ENCODE measurements around the gene DLGAP1. TPM values are rescaled to one million over a fixed set of nuclear protein-coding genes. Genes with fewer than 3 reads are reported as not detected.

Gene DLGAP1
- total and polyA plus RNA-seq, 2 of the 13 experiments (the other 11 are each of a cell fraction or from before 2014, with no cell fraction given): 0.01 TPM; not detected in 1

GRCh38 chr18:3877678-3878077 lies 577.4 kb downstream of the DLGAP1 start:
- Histone ChIP-seq H3K9ac (ENCODE audit: insufficient read depth, low read depth, low read length) (no peak overlapping the region), H2AFZ (ENCODE audit: low read length) (no peak overlapping the region), H3K27me3 (ENCODE audit: control insufficient read depth in 1 of 2, insufficient read depth in 2 of 2, low read length in 2 of 2) (peaks cover 0 to 17% of the 10 kb centered on the region in 2 experiments; a peak in 1 of 5 replicates), H3K27ac (ENCODE audit: extremely low read length, insufficient read depth, low read length) (no peak overlapping the region), H3K79me2 (ENCODE audit: insufficient read depth, low read length) (no peaks in the 10 kb centered on the region), H3K36me3 (replicated peaks in 1 of 2; ENCODE audit: control insufficient read depth in 1 of 2, insufficient read depth in 2 of 2, low read length in 2 of 2) (no peaks in the 10 kb centered on the region), H3K9me3 (ENCODE audit: low read length) (no peaks in the 10 kb centered on the region), H3K4me3 (replicated peaks in 1 of 3; ENCODE audit: insufficient read depth in 1 of 3, low read depth in 2 of 3, low read length in 3 of 3) (no peak overlapping the region), H3K4me2 (ENCODE audit: low read depth, low read length) (no peak overlapping the region), H4K20me1 (ENCODE audit: insufficient read depth, low read length) (no peaks in the 10 kb centered on the region), H3K4me1 (ENCODE audit: insufficient read depth, low read length) (no peaks in the 10 kb centered on the region)
- WGBS (ENCODE audit: low lambda C conversion rate): 3% methylated on average over 2 of the region's 2 CpGs
- intact Hi-C loops (cut with micrococcal nuclease; ENCODE audit: unreplicated experiment): no loop called here
- CTCF ChIA-PET (ENCODE audit: low intra/inter-chr PET ratio, low total read pairs): no interaction called here
- in situ Hi-C loops (cut with HindIII; ENCODE audit: extremely low pct_ligation_motif_present, low pct_unique_long_range_greater_than_20kb): no loop called here
- DNase-seq (ENCODE audit: low spot score) (no peak), ATAC-seq (no peak), FAIRE-seq (no peak)
- POLR2A ChIA-PET: no interaction called here
- no TSS peak for BruUV-seq (replicated peaks)
- TF ChIP-seq ZBTB1 (CRISPR knock-in tag; IDR thresholded peaks at IDR 0.05; ENCODE audit: borderline replicate concordance) (no peak), ZEB1 (IDR thresholded peaks at IDR 0.05; ENCODE audit: insufficient replicate concordance, low read depth) (no peak), CEBPB (IDR thresholded peaks at IDR 0.05; ENCODE audit: borderline replicate concordance, low read depth, low read length) (0 out of 2 replicates have a peak, but pooled peaks have one; percentile 19), RXRB (CRISPR knock-in tag; IDR thresholded peaks at IDR 0.05; ENCODE audit: borderline replicate concordance) (no peak), NR0B2 (CRISPR knock-in tag; IDR thresholded peaks at IDR 0.05) (no peak)

GRCh38 chr18:3875961-3876360 lies 579.1 kb downstream of the DLGAP1 start:
- no peak overlapping the region for H3K27ac ChIP-seq (ENCODE audit: extremely low read length, insufficient read depth, low read length)
- no peak overlapping the region for H3K4me3 ChIP-seq (replicated peaks in 1 of 3; ENCODE audit: insufficient read depth in 1 of 3, low read depth in 2 of 3, low read length in 3 of 3)
- no peaks in the 10 kb centered on the region for H3K36me3 ChIP-seq (replicated peaks in 1 of 2; ENCODE audit: control insufficient read depth in 1 of 2, insufficient read depth in 2 of 2, low read length in 2 of 2)
- no peak for TF ChIP-seq ZNF138 (CRISPR knock-in tag; IDR thresholded peaks at IDR 0.05; ENCODE audit: low read depth)
- TF ChIP-seq LCORL (IDR thresholded peaks at IDR 0.05): no peak
- TF ChIP-seq LCORL (CRISPR knock-in tag; IDR thresholded peaks at IDR 0.05): no peak
- no peak for TF ChIP-seq ZNF281 (CRISPR knock-in tag; IDR thresholded peaks at IDR 0.05; ENCODE audit: borderline replicate concordance)
- TF ChIP-seq NFATC3 (CRISPR knock-in tag; IDR thresholded peaks at IDR 0.05): no peak
- TF ChIP-seq FOXA3 (CRISPR knock-in tag; IDR thresholded peaks at IDR 0.05): no peak
- TF ChIP-seq RCOR2 (CRISPR knock-in tag; IDR thresholded peaks at IDR 0.05): no peak
- TF ChIP-seq ZNF619 (CRISPR knock-in tag; IDR thresholded peaks at IDR 0.05): no peak
- no peak for TF ChIP-seq HOXA7 (CRISPR knock-in tag; IDR thresholded peaks at IDR 0.05)
- TF ChIP-seq SMARCC2 (IDR thresholded peaks at IDR 0.05): no peak
- TF ChIP-seq SCMH1 (CRISPR knock-in tag; IDR thresholded peaks at IDR 0.05; ENCODE audit: borderline replicate concordance): no peak
- no peak for TF ChIP-seq CENPBD1 (CRISPR knock-in tag; IDR thresholded peaks at IDR 0.05; ENCODE audit: borderline replicate concordance, low read depth)
- CTCF ChIA-PET (ENCODE audit: low intra/inter-chr PET ratio, low total read pairs): no interaction called here
- H3K9ac ChIP-seq (ENCODE audit: insufficient read depth, low read depth, low read length): no peak overlapping the region
- peaks cover 0 to 17% of the 10 kb centered on the region in 2 experiments; a peak in 1 of 5 replicates for H3K27me3 ChIP-seq (ENCODE audit: control insufficient read depth in 1 of 2, insufficient read depth in 2 of 2, low read length in 2 of 2)
- BruUV-seq (replicated peaks): no TSS peak
- no peaks in the 10 kb centered on the region for H4K20me1 ChIP-seq (ENCODE audit: insufficient read depth, low read length)
- H2AFZ ChIP-seq (ENCODE audit: low read length): no peak overlapping the region
- POLR2A ChIA-PET: no interaction called here
- WGBS (ENCODE audit: low lambda C conversion rate): 4% methylated on average over 2 of the region's 2 CpGs
- intact Hi-C loops (cut with micrococcal nuclease; ENCODE audit: unreplicated experiment) (no loop called here), in situ Hi-C loops (cut with HindIII; ENCODE audit: extremely low pct_ligation_motif_present, low pct_unique_long_range_greater_than_20kb) (no loop called here)
- no peak overlapping the region for H3K4me2 ChIP-seq (ENCODE audit: low read depth, low read length)
- FAIRE-seq (no peak), ATAC-seq (no peak), DNase-seq (ENCODE audit: low spot score) (no peak)
- H3K4me1 ChIP-seq (ENCODE audit: insufficient read depth, low read length): no peaks in the 10 kb centered on the region
- H3K79me2 ChIP-seq (ENCODE audit: insufficient read depth, low read length): no peaks in the 10 kb centered on the region
- H3K9me3 ChIP-seq (ENCODE audit: low read length): no peaks in the 10 kb centered on the region

All from HepG2 (cell line).